ENCODE measurements around the gene TMEM81. TPM values are rescaled to one million over a fixed set of nuclear protein-coding genes. Genes with fewer than 3 reads are reported as not detected.

TMEM81 gene
- polyA plus RNA-seq, 1 of the 3 experiments (the other 2 are of a cell fraction), result 1.8 TPM

GRCh38 chr1:205041001-205041715 lies 43.1 kb downstream of the TMEM81 start:
- 28% methylated on average over 4 of the region's 4 CpGs for WGBS (ENCODE audit: low lambda C conversion rate)
- H4K20me1 ChIP-seq (ENCODE audit: insufficient read depth), result no peaks in the 10 kb centered on the region
- TF ChIP-seq YY1 (IDR thresholded peaks at IDR 0.05; ENCODE audit: low read depth) (no peak), GATA2 (CRISPR knock-in tag; IDR thresholded peaks at IDR 0.05) (no peak), FOSL2 (IDR thresholded peaks at IDR 0.05; ENCODE audit: borderline replicate concordance, low read depth) (no peak), RCOR1 (IDR thresholded peaks at IDR 0.05; ENCODE audit: low read length) (no peak), RFX5 (IDR thresholded peaks at IDR 0.05; ENCODE audit: low read length) (no peak), TAF1 (IDR thresholded peaks at IDR 0.05; ENCODE audit: borderline replicate concordance, low read depth, low read length) (no peak)
- H3K4me2 ChIP-seq, result no peak overlapping the region
- ChIA-PET POLR2A (interaction anchor here (1.6 kb wide), 1 partner anchor 11 kb away, joined by 3 read pairs; no protein-coding TSS in a partner anchor), CTCF (interaction anchor here (1.2 to 10.4 kb wide), 4 partner anchors 16 to 66 kb away, joined by 3 to 92 read pairs (median 10); no protein-coding TSS in a partner anchor)
- peaks cover 48% of the 10 kb centered on the region for H3K27me3 ChIP-seq (ENCODE audit: insufficient read depth)
- H3K36me3 ChIP-seq (replicated peaks in 1 of 2; ENCODE audit: control insufficient read depth in 1 of 2, insufficient read depth in 2 of 2, low read length in 1 of 2), result no peaks in the 10 kb centered on the region
- peaks cover 0 to 7% of the 10 kb centered on the region in 2 experiments; a peak in 1 of 4 replicates for H3K4me1 ChIP-seq (ENCODE audit: control insufficient read depth in 1 of 2, insufficient read depth in 2 of 2, low read depth in 1 of 2, low read length in 1 of 2)
- no peaks in the 10 kb centered on the region for H3K9me3 ChIP-seq
- DNase-seq, result no peak
- no peaks in the 10 kb centered on the region for H3K79me2 ChIP-seq (ENCODE audit: insufficient read depth)
- no peak overlapping the region for H3K27ac ChIP-seq (ENCODE audit: low read depth in 2 of 2, low read length in 1 of 2)
- no peak overlapping the region for H2AFZ ChIP-seq (ENCODE audit: low read depth)
- H3K4me3 ChIP-seq (ENCODE audit: low read depth in 2 of 2, low read length in 1 of 2), result no peak overlapping the region
- no peak overlapping the region for H3K9ac ChIP-seq
- H3K9me2 ChIP-seq, result no peaks in the 10 kb centered on the region
- H3F3A ChIP-seq (replicated peaks; ENCODE audit: insufficient read depth), result no peaks in the 10 kb centered on the region

GRCh38 chr1:205038132-205038786 lies 46.0 kb downstream of the TMEM81 start:
- no peaks in the 10 kb centered on the region for H3K79me2 ChIP-seq (ENCODE audit: insufficient read depth)
- H3K27me3 ChIP-seq (ENCODE audit: insufficient read depth), result peaks cover 27% of the 10 kb centered on the region
- no peak overlapping the region for H3K27ac ChIP-seq (ENCODE audit: low read depth in 2 of 2, low read length in 1 of 2)
- H3K4me1 ChIP-seq (ENCODE audit: control insufficient read depth in 1 of 2, insufficient read depth in 2 of 2, low read depth in 1 of 2, low read length in 1 of 2), result peaks cover 0 to 6% of the 10 kb centered on the region in 2 experiments; a peak in 1 of 4 replicates
- H3K36me3 ChIP-seq (replicated peaks in 1 of 2; ENCODE audit: control insufficient read depth in 1 of 2, insufficient read depth in 2 of 2, low read length in 1 of 2), result no peaks in the 10 kb centered on the region
- no peak overlapping the region for H3K9ac ChIP-seq
- H3K9me3 ChIP-seq, result no peaks in the 10 kb centered on the region
- no peak for DNase-seq
- no peaks in the 10 kb centered on the region for H3K9me2 ChIP-seq
- TF ChIP-seq USF2 (IDR thresholded peaks at IDR 0.05; ENCODE audit: borderline replicate concordance, low read depth, low read length), result no peak
- no peak for TF ChIP-seq SMC3 (IDR thresholded peaks at IDR 0.05; ENCODE audit: low read depth, low read length)
- no peak for TF ChIP-seq TCF12 (IDR thresholded peaks at IDR 0.05)
- TF ChIP-seq, protein P1, sequence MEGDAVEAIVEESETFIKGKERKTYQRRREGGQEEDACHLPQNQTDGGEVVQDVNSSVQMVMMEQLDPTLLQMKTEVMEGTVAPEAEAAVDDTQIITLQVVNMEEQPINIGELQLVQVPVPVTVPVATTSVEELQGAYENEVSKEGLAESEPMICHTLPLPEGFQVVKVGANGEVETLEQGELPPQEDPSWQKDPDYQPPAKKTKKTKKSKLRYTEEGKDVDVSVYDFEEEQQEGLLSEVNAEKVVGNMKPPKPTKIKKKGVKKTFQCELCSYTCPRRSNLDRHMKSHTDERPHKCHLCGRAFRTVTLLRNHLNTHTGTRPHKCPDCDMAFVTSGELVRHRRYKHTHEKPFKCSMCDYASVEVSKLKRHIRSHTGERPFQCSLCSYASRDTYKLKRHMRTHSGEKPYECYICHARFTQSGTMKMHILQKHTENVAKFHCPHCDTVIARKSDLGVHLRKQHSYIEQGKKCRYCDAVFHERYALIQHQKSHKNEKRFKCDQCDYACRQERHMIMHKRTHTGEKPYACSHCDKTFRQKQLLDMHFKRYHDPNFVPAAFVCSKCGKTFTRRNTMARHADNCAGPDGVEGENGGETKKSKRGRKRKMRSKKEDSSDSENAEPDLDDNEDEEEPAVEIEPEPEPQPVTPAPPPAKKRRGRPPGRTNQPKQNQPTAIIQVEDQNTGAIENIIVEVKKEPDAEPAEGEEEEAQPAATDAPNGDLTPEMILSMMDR (IDR thresholded peaks at IDR 0.05), result no peak
- TF ChIP-seq RFX5 (IDR thresholded peaks at IDR 0.05; ENCODE audit: low read length), result no peak
- TF ChIP-seq RAD21 (IDR thresholded peaks at IDR 0.05; ENCODE audit: low read length), result no peak
- TF ChIP-seq TAF1 (IDR thresholded peaks at IDR 0.05; ENCODE audit: borderline replicate concordance, low read depth, low read length), result no peak
- no peak for TF ChIP-seq EZH2phosphoT487 (IDR thresholded peaks at IDR 0.05; ENCODE audit: borderline replicate concordance, low read depth)
- TF ChIP-seq EP300 (IDR thresholded peaks at IDR 0.05; ENCODE audit: borderline replicate concordance in 1 of 2, low read depth in 1 of 2, low read length in 1 of 2), result no peak
- TF ChIP-seq RXRA (IDR thresholded peaks at IDR 0.05; ENCODE audit: borderline replicate concordance, low read depth), result no peak
- no peak for TF ChIP-seq YY1 (IDR thresholded peaks at IDR 0.05; ENCODE audit: low read depth)
- 46% methylated on average over 6 of the region's 6 CpGs for WGBS (ENCODE audit: low lambda C conversion rate)
- no peaks in the 10 kb centered on the region for H3F3A ChIP-seq (replicated peaks; ENCODE audit: insufficient read depth)
- CTCF ChIA-PET, result interaction anchor here (1.4 to 10.4 kb wide), 3 partner anchors 20 to 49 kb away, joined by 3 to 92 read pairs (median 10); no protein-coding TSS in a partner anchor
- POLR2A ChIA-PET, result no interaction called here
- H3K4me3 ChIP-seq (ENCODE audit: low read depth in 2 of 2, low read length in 1 of 2), result no peak overlapping the region
- no peaks in the 10 kb centered on the region for H4K20me1 ChIP-seq (ENCODE audit: insufficient read depth)
- H2AFZ ChIP-seq (ENCODE audit: low read depth), result no peak overlapping the region
- no peak overlapping the region for H3K4me2 ChIP-seq

All from SK-N-SH (cell line).